Type B pancreatic cell (in vitro differentiated cells): ENCODE results near the gene RPS6KB2. TPM values are rescaled to one million over a fixed set of nuclear protein-coding genes. Genes with fewer than 3 reads are reported as not detected.

ENCODE experiments used
- DNase-seq: peaks from one replicate; pipeline ENCODE4 v3.0.0; 2021; ENCODE audit warnings: mixed read lengths; ENCODE audit not compliant: unreplicated experiment; ENCODE audit errors: extremely low spot score
- H3K27ac Mint-ChIP-seq: 2 replicates; pipeline ENCODE4 v1.8.0; 2021; ENCODE audit warnings: mild to moderate bottlenecking, mixed read lengths
- H3K27me3 Mint-ChIP-seq: 2 replicates; pipeline ENCODE4 v1.8.0; 2021; ENCODE audit warnings: mixed read lengths
- H3K36me3 Mint-ChIP-seq: 2 replicates; pipeline ENCODE4 v1.8.0; 2021; ENCODE audit warnings: mixed read lengths
- H3K4me1 Mint-ChIP-seq: one replicate; pipeline ENCODE4 v1.8.0; 2021; ENCODE audit warnings: mixed read lengths; ENCODE audit not compliant: unreplicated experiment
- H3K4me3 Mint-ChIP-seq: 2 replicates; pipeline ENCODE4 v1.8.0; 2021; ENCODE audit warnings: mild to moderate bottlenecking, mixed read lengths
- H3K9me3 Mint-ChIP-seq: 2 replicates; pipeline ENCODE4 v1.8.0; 2021; ENCODE audit warnings: mixed read lengths
- total RNA-seq: library from RNA; stranded (reverse); gene quantifications from 2 replicates; pipeline ENCODE4 v1.2.1, GENCODE V29; 2021; ENCODE audit warnings: low replicate concordance
- TF ChIP-seq, protein P1 (sequence below): fragments of 200-600 bp; sonication (generic); conservative IDR thresholded peaks from 2 replicates; pipeline ENCODE4 v1.5.0; 2021; ENCODE audit warnings: antibody characterized with exemption, mild to moderate bottlenecking

RPS6KB2 gene
- total RNA-seq, 1 donor from 2014 or later, result 57.0 TPM

DNA sequence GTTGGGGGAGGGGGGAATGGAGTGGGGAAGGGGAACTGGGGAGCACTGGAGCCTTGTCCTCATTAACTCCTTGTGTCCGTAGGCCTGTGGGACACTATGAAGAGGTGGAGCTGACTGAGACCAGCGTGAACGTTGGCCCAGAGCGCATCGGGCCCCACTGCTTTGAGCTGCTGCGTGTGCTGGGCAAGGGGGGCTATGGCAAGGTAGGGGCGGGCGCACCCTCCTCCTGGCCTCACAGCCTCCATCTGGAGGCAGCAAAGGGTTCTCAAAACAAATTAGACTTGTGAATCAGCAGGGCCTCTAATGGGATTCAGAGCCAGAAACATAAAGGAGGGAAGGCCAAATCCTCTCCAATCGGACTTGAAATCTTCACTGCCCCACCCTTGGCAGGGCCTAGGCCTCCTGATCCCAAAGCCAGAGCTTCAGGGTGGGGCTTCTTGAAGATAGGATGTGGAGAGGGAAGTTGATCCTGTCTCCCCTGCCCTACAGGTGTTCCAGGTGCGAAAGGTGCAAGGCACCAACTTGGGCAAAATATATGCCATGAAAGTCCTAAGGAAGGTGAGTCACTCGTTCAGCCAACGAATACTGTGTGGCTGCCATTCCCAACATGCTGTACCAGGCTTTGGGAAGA, 859 bp downstream of the RPS6KB2 start:
- no peaks in the 10 kb centered on the region for H3K9me3 Mint-ChIP-seq
- TF ChIP-seq, protein P1, sequence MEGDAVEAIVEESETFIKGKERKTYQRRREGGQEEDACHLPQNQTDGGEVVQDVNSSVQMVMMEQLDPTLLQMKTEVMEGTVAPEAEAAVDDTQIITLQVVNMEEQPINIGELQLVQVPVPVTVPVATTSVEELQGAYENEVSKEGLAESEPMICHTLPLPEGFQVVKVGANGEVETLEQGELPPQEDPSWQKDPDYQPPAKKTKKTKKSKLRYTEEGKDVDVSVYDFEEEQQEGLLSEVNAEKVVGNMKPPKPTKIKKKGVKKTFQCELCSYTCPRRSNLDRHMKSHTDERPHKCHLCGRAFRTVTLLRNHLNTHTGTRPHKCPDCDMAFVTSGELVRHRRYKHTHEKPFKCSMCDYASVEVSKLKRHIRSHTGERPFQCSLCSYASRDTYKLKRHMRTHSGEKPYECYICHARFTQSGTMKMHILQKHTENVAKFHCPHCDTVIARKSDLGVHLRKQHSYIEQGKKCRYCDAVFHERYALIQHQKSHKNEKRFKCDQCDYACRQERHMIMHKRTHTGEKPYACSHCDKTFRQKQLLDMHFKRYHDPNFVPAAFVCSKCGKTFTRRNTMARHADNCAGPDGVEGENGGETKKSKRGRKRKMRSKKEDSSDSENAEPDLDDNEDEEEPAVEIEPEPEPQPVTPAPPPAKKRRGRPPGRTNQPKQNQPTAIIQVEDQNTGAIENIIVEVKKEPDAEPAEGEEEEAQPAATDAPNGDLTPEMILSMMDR, result no peak
- no peak for DNase-seq
- H3K4me1 Mint-ChIP-seq, result peaks cover 8% of the 10 kb centered on the region
- peak overlapping the region; percentile 84 for H3K27ac Mint-ChIP-seq
- peak overlapping the region; percentile 93 for H3K4me3 Mint-ChIP-seq
- H3K36me3 Mint-ChIP-seq, result no peaks in the 10 kb centered on the region
- no peaks in the 10 kb centered on the region for H3K27me3 Mint-ChIP-seq

DNA sequence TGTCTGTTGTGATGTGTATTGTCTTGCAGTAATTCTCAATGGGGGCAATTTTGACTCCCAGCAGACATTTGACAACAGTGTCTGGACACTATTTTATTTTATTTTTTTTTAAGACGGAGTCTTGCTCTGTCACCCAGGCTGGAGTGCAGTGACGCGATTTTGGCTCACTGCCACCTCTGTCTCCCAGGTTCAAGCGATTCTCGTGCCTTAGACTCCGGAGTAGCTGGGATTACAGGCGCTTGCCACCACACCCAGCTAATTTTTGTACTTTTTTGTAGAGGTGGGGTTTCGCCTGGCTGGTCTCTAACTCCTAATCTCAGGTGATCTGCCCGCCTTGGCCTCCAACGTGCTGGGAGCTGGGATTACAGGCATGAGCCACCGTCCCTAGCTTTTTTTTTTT, 1.4 kb downstream of the RPS6KB2 start:
- no peak overlapping the region for H3K27ac Mint-ChIP-seq
- no peak for DNase-seq

DNA sequence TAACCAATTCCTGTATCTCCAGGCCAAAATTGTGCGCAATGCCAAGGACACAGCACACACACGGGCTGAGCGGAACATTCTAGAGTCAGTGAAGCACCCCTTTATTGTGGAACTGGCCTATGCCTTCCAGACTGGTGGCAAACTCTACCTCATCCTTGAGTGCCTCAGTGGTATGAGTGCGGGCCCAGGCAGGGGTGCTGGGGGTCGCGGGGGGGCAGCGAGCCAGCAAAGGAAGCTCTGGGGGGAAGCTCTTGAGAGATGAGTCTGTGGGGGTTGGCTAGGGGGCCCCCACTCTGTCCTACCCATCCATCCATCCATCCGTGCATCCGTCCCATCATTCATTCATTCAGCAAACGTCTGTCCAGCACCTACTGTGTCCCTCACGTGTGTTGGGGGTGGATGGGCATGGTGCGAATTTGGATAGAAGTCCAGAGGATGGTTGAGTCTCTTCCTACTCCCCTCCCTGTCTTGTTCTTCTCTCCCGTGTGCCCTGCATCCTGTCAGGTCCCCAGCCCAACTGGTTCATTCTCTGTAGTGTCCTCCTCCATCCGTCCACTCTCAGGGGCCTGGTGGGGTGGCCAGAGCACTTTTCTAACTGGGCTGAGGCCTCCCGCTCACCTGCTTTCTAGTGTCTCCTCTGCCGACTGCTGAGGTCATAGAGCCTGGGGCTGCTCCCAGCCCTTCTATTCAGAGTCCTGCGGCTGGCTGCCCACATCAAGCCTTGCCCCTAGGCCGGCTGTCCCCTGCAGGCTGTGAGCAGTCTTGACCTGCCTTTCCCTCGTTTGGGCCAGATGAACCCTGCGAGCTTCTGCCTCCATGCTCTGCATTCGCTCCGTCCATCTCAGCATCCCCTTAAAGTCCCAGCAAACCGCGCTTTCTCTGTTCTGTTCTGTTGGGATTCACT, 3.3 kb downstream of the RPS6KB2 start:
- H3K9me3 Mint-ChIP-seq, result no peaks in the 10 kb centered on the region
- TF ChIP-seq, protein P1, result no peak
- H3K4me3 Mint-ChIP-seq, result peak overlapping the region; percentile 45
- peak overlapping the region; percentile 43 for H3K27ac Mint-ChIP-seq
- no peaks in the 10 kb centered on the region for H3K27me3 Mint-ChIP-seq
- no peak for DNase-seq
- H3K4me1 Mint-ChIP-seq, result peaks cover 8% of the 10 kb centered on the region
- H3K36me3 Mint-ChIP-seq, result no peaks in the 10 kb centered on the region

More for the DNA sequence above, 1.4 kb downstream of the RPS6KB2 start:
- Mint-ChIP-seq H3K36me3 (no peaks in the 10 kb centered on the region), H3K4me3 (peak overlapping the region; percentile 93), H3K4me1 (peaks cover 8% of the 10 kb centered on the region), H3K27me3 (no peaks in the 10 kb centered on the region), H3K9me3 (no peaks in the 10 kb centered on the region)
- TF ChIP-seq, protein P1, result no peak

DNA sequence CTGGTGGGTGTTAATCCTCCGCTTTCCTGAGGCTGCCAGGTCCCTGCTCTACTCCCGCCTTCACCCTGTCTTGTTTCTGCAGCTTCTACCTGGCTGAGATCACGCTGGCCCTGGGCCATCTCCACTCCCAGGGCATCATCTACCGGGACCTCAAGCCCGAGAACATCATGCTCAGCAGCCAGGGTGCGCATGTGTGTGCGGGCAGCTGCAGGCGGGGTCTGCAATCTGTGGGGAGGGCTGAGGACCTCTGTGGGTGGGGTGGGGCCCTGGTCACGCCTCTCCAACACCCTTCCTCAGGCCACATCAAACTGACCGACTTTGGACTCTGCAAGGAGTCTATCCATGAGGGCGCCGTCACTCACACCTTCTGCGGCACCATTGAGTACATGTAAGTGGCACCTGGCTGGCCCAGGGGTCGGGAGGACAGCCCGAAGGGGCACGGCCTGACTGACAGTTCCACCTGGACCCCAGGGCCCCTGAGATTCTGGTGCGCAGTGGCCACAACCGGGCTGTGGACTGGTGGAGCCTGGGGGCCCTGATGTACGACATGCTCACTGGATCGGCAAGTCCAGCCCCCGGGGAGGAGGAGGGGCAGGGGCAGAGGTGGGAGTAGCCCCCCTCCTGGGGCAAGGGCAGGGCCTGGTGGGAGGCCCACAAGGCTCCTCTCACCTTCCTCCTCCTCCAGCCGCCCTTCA, 4.5 kb downstream of the RPS6KB2 start:
- Mint-ChIP-seq H3K4me1 (peaks cover 5% of the 10 kb centered on the region), H3K27ac (no peak overlapping the region), H3K36me3 (no peaks in the 10 kb centered on the region), H3K4me3 (no peak overlapping the region), H3K9me3 (no peaks in the 10 kb centered on the region), H3K27me3 (no peaks in the 10 kb centered on the region)
- TF ChIP-seq, protein P1, result no peak
- no peak for DNase-seq

DNA sequence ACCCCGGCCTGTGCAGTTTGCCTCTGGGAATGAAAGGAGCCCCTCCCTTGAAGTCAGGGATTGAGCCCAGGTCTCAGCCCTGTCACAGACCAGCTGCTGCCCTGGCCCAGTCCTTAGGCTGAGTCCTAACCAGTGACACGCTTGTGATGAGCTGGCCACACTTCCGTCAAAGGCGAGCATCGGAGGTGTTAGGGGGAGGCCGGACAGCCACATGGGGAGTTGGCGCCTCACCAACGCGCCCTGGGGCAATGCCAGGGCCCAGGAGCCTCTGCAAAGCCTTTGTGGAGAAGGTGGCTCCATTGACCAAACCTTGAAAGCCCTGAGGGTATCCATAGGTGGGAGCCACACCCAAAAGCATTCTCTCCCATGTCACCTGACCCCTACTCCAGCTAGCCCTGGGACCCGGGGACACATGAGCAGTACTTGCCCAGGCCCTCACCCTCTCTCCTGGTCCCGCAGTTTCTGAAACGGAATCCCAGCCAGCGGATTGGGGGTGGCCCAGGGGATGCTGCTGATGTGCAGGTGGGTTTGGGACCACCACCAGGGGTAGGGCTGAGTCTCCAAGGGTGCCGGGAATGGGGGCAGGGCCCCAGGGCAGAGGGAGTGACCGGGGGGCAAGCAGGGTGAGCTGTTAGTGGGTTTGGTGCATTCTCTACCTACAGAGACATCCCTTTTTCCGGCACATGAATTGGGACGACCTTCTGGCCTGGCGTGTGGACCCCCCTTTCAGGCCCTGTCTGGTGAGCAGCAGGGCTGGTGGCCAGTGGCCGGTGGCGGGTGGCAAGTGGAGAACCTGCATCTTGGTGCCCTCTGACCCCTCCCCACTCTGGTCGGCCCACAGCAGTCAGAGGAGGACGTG, 5.5 kb downstream of the RPS6KB2 start:
- no peak overlapping the region for H3K4me3 Mint-ChIP-seq
- H3K27ac Mint-ChIP-seq, result no peak overlapping the region
- H3K27me3 Mint-ChIP-seq, result no peaks in the 10 kb centered on the region
- no peak for DNase-seq
- no peaks in the 10 kb centered on the region for H3K36me3 Mint-ChIP-seq
- TF ChIP-seq, protein P1, result no peak
- no peaks in the 10 kb centered on the region for H3K4me1 Mint-ChIP-seq
- H3K9me3 Mint-ChIP-seq, result no peaks in the 10 kb centered on the region
